ENCODE results near the gene SH2B2.

The SH2B2 gene

GRCh38 chr7:102255916-102256315 lies 30.8 kb upstream of the SH2B2 start:
- no peak for TF ChIP-seq CTCF (IDR thresholded peaks at IDR 0.05; ENCODE audit: low read depth, low read length, missing control alignments)

GRCh38 chr7:102258073-102258748 lies 28.5 kb upstream of the SH2B2 start:
- TF ChIP-seq CTCF (IDR thresholded peaks at IDR 0.05; ENCODE audit: low read depth, low read length, missing control alignments): no peak
- no peak overlapping the region for H3K4me3 ChIP-seq (replicated peaks; ENCODE audit: low read depth, low read length)
- DNase-seq (ENCODE audit: extremely low read depth, low read depth): no peak

More at GRCh38 chr7:102255916-102256315, 30.8 kb upstream of the SH2B2 start:
- H3K4me3 ChIP-seq (replicated peaks; ENCODE audit: low read depth, low read length): no peak overlapping the region
- no peak for DNase-seq (ENCODE audit: extremely low read depth, low read depth)

- H3K4me3 ChIP-seq (replicated peaks; ENCODE audit: low read depth, low read length): no peak overlapping the region
- DNase-seq (ENCODE audit: extremely low read depth, low read depth): no peak
- no peak for TF ChIP-seq CTCF (IDR thresholded peaks at IDR 0.05; ENCODE audit: low read depth, low read length, missing control alignments)
Measured at GRCh38 chr7:102258749-102259107, 27.9 kb upstream of the SH2B2 start.

- DNase-seq (ENCODE audit: extremely low read depth, low read depth): no peak
- no peak for TF ChIP-seq CTCF (IDR thresholded peaks at IDR 0.05; ENCODE audit: low read depth, low read length, missing control alignments)
- no peak overlapping the region for H3K4me3 ChIP-seq (replicated peaks; ENCODE audit: low read depth, low read length)
Measured at GRCh38 chr7:102260856-102261255, 25.8 kb upstream of the SH2B2 start.

GRCh38 chr7:102261451-102261850 lies 25.2 kb upstream of the SH2B2 start:
- TF ChIP-seq CTCF (IDR thresholded peaks at IDR 0.05; ENCODE audit: low read depth, low read length, missing control alignments): no peak
- no peak overlapping the region for H3K4me3 ChIP-seq (replicated peaks; ENCODE audit: low read depth, low read length)
- DNase-seq (ENCODE audit: extremely low read depth, low read depth): no peak

- TF ChIP-seq CTCF (IDR thresholded peaks at IDR 0.05; ENCODE audit: low read depth, low read length, missing control alignments): no peak
- H3K4me3 ChIP-seq (replicated peaks; ENCODE audit: low read depth, low read length): no peak overlapping the region
- no peak for DNase-seq (ENCODE audit: extremely low read depth, low read depth)
Measured at GRCh38 chr7:102262546-102262945, 24.1 kb upstream of the SH2B2 start.

- H3K4me3 ChIP-seq (replicated peaks; ENCODE audit: low read depth, low read length): no peak overlapping the region
- DNase-seq (ENCODE audit: extremely low read depth, low read depth): peak; percentile 17
- TF ChIP-seq CTCF (IDR thresholded peaks at IDR 0.05; ENCODE audit: low read depth, low read length, missing control alignments): no peak
Measured at GRCh38 chr7:102264367-102264891, 22.2 kb upstream of the SH2B2 start.
